COLO668 (cell line): ENCODE data around the gene MOCOS.

ENCODE experiments used
- DNase-seq: peaks from one replicate; lab custom pipeline; 2025; ENCODE audit not compliant: unreplicated experiment; lab: John Stamatoyannopoulos, UW

MOCOS gene

DNA sequence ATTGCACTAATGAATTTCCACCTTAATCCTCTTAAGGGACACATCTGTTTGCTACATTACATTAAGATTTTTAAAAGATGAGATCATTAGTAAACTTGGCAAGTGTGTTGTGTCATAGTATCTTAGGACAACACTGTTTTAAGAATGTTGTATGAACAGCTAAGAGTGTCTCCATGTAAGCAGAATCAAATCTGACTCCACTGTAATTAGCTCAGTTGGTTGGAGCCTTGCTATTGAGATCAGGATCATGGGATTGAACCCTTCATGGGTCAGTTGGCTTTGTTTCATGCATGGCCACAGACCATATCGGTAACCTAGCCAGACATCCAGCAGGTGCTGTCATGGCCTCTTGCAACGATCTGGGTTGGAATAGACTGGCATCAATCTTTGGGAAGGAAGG, 115.4 kb downstream of the MOCOS start:
- DNase-seq: no peak

DNA sequence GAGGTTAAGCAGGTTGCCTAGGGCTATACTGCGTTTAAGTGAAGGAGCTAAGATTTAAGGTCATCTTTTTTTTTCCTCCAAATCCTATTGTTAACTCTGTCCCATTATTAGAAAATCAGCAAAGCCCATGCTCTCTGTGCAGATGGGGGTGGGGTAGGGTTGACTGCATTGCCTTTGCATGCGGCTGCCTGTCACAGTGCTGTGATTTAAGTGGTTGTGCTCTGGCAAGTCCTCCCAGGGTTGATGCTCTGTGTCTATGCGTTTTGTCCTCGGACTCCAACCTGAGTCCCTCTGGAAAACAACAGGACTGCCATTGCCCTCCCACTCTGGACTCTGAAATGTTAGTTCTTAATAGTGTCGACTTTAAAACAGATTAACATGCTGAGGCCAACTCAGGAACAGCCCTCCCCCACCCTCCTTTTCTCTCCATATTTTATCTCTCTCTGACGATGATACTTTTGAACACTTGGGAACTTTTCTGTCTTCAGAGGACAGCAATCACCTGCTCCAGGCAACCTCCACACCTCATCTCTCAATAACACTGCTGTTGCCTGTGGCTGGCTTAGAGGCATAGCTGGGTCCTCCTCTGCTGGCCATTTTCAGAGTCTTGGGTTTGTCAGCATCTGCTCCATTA, 116.0 kb downstream of the MOCOS start:
- no peak for DNase-seq

DNA sequence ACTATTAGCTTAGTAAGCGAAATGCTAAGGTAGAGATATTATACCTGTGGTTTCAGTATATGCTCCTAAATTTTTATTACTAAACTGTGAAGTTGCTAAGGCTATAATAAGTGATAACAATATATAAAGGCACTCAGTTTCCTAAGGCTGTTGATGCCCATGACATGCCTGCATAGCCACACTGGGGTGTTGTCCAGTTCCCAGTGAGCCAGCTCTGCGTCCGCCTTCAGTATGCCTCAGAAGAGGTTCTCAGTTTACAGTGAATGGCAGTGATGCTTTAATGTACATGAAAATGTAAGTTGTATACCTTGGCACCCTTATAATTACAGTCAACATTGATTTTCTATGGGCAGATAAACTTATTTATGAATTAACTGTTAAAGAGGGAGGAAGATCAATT, 117.4 kb downstream of the MOCOS start:
- no peak for DNase-seq

DNA sequence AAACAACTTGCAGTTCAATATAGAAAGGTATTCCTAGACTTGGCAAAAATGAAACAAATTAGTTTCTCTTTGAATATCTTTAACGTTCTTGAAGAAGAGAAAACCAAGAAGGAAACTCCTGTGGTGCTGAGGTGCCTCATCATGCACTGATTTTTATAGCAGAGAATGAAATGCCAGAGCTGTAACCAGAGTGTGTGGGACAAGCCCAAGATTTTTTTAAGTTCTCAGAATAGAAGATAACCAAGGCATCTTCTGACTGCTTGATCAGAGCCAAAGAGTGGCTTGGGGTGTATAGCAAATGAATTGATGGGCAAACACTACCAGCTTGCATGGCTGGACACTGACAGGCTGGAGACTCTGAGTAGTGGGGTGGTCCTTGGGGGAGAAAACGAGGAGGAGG, 118.1 kb downstream of the MOCOS start:
- DNase-seq: no peak

DNA sequence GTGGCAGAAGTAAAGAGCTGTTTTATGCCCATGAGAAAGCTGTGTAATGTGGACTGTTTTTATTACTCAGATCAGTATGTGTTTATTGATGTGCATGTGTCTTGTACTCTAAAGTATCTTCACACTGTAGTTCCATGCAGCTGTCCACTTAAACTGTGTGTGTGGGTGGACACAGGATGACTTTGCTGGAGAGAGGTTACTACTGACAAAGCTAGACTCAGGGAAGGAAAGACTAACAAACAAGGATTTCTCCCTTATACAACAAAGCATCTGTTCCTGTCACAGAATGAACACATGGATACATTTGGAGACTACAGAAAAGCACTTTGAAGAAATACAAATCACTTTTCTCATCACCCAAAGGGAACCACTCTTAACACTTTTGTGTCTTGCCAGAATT, 120.2 kb downstream of the MOCOS start:
- no peak for DNase-seq

DNA sequence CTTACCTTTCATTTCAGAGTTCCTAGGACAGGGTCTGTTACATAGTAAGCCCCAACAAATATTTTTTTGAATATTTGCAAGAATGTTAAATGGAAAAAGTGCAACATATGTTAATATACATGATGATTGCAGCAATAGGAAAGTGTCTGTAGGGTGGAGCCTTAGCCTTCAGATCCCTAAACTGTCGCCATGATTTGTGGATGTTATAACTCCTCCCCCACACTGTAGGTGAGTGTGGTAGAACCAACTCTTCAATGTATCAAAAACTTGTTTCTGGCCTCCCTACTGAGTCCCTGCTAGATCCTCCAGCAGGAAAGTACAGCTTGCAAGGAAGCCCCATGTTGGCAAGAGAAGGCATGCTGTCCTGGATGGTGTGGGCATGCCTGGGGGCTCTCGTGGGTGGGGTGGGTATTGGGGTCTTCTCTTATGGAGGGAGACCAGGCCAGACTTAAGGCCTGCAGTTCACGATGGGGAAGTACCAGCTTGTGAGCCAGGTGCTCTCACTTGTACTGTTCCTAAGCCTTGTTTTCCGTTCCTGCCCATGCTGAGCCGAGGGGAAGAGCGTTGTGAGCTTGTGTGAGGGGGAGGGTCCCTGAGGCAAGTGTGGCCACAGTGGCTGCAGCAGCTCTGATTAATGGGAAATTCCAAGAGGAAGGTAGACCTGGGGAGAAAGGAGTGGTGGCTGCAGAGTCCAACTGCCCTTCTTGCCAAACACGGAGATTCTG, 121.6 kb downstream of the MOCOS start:
- DNase-seq: no peak

DNA sequence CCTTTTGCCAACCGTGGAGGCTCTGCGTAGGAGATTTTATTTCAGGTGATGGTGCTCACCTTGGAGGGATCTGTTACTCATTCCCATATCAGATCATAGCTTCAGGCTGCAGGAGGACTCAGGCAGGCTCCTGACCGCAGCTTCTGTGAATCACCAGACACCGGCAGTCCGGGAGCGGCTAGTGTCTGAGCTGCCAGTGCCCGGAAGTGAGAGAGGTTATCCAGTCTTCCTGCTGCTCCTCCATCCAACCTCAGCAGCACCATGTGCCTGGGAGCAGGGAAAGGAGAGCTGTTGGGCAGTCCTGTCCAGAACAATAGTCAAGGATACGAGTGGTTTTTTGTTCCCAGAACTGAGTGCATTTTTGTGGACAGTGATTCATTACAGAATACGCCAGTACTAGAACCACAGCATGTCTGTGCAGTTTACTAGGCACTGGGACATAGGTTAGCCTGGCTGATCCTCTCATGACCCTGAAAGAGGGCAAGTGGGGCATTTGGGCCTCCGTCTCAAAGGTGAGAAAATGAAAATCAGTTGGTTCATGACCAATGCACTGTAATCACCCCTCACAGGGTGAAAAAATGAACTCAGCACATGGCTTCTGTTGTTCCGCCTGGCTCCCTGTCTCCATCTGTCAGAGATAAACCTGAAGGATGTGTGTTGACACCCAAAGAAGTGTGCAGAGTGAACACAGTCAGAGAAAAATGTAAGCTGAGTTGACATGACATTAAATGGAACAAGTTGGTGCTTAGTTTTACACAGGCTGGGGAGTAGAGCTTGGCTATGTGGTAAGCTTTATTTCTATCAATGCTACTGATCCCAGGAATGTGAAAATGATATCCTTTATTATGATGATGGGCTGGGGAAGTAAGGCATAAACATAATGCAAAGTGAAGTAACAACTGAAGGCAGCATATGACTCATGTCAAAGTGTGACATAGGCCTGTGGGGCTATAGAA, 122.4 kb downstream of the MOCOS start:
- DNase-seq: no peak

DNA sequence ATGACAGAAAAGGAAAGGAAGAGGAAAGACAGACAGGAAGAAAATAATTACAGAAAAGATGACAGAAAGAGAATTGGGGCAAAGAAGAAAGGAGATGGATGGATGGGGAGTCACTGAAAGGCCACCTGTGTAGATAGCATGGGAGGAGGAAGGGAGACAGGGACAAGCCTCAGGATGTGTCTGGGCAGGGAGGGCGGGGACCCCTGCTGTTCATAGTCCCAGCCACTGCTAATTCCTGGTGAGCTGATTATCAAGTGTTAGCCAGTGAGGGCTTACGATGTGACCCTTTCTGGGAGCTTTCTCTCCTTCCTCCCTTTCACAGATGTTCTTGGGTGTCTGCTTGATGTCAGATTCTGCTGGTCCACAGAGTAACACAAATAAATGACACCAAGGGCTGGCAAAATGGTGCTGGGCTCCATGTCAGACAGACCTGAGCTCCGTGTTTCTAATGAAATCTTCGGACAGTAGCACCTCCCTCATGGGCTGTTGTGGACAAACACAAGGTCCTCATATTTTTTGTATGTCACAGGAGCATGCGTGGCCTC, 123.8 kb downstream of the MOCOS start:
- no peak for DNase-seq

DNA sequence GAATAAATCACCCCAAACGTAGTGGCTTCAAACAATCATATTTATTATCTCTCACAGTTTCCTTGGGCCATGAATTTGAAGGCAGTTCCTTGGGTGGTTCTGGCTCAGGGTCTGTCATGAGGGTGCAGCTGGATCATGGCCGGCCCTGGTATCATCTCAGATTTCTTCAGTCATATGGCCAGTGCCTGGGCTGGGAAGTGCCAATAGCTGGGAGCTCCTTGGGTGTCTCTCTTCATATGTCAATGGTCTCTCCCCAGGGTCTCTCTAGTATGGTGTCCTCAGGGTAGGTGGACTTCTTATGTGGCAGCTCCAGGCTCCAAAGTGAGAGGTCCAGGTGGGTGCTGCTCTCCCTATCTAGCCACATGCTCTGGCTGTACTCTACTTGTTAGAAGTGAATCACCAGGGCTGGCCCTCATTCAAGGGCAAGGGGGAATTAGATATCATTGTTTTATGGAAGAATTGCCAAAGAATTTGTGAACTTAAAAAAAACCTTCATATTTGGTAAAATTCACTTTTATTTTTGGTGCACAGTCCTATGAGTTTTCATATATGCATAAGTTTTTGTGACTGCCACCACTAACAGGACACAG, 125.6 kb downstream of the MOCOS start:
- no peak for DNase-seq

DNA sequence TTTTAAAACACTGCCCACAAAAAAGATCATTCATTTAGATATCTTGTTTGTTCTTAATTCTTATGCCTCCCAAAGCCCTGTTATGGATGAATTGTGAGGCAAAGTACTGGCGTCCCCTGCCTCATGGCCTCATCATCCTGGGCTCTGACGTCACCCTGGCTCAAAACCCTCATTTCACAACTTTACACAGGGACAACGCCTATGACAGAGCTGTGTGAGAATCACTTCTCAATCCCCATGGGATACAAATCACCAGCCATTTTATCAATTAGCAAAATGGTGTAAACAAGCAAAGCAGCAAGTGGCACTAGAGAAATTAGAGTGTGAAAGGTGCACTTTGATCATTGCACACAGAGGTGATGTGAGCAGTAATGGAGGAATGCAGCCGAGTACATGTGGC, 126.8 kb downstream of the MOCOS start:
- DNase-seq: no peak

DNA sequence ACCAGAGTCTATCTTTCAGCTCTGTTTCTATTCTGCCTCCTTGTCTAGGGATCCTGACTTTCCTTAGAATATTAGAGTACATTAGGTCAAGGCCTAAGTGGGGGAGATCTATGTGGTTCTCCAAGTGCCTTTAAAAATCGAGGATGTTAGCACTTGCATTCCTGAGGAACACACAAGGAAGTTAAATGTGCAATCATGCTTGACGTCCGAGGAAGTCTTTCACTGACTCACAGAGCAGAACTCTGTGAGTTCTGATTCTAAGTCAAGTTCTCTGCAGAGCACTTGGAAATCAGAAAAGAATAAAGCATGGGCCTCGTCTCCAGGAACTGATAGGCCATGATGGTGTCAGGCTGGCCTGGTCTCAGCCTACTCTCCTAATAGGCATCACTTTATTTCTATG, 127.5 kb downstream of the MOCOS start:
- no peak for DNase-seq

DNA sequence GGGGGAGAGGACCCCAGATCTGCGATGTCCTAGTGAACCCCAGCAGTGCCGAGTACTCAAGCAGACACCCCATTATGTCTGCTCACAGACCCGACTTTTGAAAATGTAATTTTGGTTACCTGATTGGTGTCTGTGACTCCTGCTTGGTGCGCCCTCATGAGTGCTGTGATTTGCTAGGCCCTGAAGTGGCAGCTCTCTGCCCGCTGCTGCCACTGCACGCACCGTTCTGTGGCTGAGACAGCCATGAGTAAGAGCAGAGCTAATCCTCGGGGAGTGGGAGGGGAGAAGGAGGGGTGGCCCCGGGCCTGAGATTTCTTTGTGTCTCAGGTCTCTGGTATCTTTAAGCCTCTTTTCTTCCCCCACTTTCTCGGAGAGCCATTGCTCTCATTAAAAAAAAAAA, 128.4 kb downstream of the MOCOS start:
- DNase-seq: no peak

DNA sequence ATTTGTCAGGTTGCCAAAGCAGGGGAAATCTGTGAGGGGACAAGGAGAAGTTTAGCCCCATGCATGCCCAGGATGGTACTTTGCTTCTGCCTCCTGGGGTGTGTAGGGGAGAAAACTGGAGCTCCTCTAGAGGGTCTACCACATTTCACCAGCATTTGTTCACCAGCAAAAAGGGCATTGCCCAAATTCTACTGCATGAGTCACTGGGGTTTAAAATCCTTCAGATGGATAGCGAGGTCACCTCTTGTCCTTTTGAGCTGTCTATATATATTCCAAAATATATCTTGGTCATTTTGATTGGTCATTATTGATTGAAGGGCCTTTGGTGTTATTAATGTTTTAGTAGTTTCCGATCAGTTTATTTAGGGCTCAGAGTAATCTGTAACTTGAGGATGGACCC, 128.9 kb downstream of the MOCOS start:
- no peak for DNase-seq
